Neural progenitor cell (in vitro differentiated cells): ENCODE results near the gene ADGRD1.

Experiments used
- CTCF ChIP-seq: fragments of 200-600 bp; sonication (generic); IDR thresholded peaks from 2 replicates; pipeline ENCODE4 v1.5.1; 2017; ENCODE audit warnings: antibody characterized with exemption, mild to moderate bottlenecking
- EZH2phosphoT487 ChIP-seq: fragments of 200-600 bp; sonication (generic); IDR thresholded peaks from 2 replicates; pipeline ENCODE4 v1.6.1; 2017; ENCODE audit warnings: antibody characterized with exemption

- TF ChIP-seq CTCF (no peak), EZH2phosphoT487 (no peak)
Measured at GRCh38 chr12:131076296-131076695, 122.6 kb downstream of the ADGRD1 start.
